ENCODE measurements around the gene ACSS3.

GRCh38 chr12:81172851-81173250 lies 95.0 kb downstream of the ACSS3 start:
- TF ChIP-seq CTCF (IDR thresholded peaks at IDR 0.05) (no peak), POLR2A (IDR thresholded peaks at IDR 0.05) (no peak)
